Central memory CD8-positive, alpha-beta T cell (primary cell): ENCODE results near the gene ZNF562.
"Not testable (repeated sequence)": the region's sequence is repeated elsewhere in the genome, so short reads cannot be mapped to it uniquely, and the experiment has no call there.

Experiments used
- ATAC-seq: fragments of 150-1000 bp; cut with Tn5 transposase; replicated peaks from 2 replicates; pipeline ENCODE4 v1.10.0; 2022; ENCODE audit warnings: mild to moderate bottlenecking, moderate FRiP score, moderate number of reproducible peaks; ENCODE audit not compliant: poor library complexity, severe bottlenecking; ENCODE audit errors: extremely low read depth
- DNase-seq, 2 donors: peaks; one replicate each; pipeline ENCODE4 v3.0.0; 2021; ENCODE audit warnings: low spot score in 2 of 2
- H3K27ac Mint-ChIP-seq: one replicate; pipeline ENCODE4 v1.8.0; 2022; ENCODE audit warnings: low read depth, mild to moderate bottlenecking, moderate library complexity, mixed read lengths
- H3K27me3 Mint-ChIP-seq: one replicate; pipeline ENCODE4 v1.8.0; 2022; ENCODE audit warnings: mixed read lengths
- H3K36me3 Mint-ChIP-seq: one replicate; pipeline ENCODE4 v1.8.0; 2022; ENCODE audit warnings: mild to moderate bottlenecking, moderate library complexity, mixed read lengths; ENCODE audit not compliant: insufficient read depth
- H3K4me1 Mint-ChIP-seq: one replicate; pipeline ENCODE4 v1.8.0; 2022; ENCODE audit warnings: mixed read lengths
- H3K4me3 Mint-ChIP-seq: one replicate; pipeline ENCODE4 v1.8.0; 2022; ENCODE audit warnings: mild to moderate bottlenecking, moderate library complexity, mixed read lengths
- H3K9me3 Mint-ChIP-seq: one replicate; pipeline ENCODE4 v1.8.0; 2022; ENCODE audit warnings: mixed read lengths

ZNF562 gene

GRCh38 chr19:9673912-9674662 lies 813 bp downstream of the ZNF562 start:
- Mint-ChIP-seq H3K4me1 (peaks cover 38% of the 10 kb centered on the region), H3K36me3 (peaks cover 16% of the 10 kb centered on the region), H3K9me3 (peaks cover 11% of the 10 kb centered on the region), H3K27me3 (no peaks in the 10 kb centered on the region), H3K4me3 (peak overlapping the region; percentile 96), H3K27ac (peak overlapping the region; percentile 99)
- ATAC-seq (no peak), DNase-seq (no peak)

GRCh38 chr19:9672893-9673292 lies 2.0 kb downstream of the ZNF562 start:
- ATAC-seq (no peak), DNase-seq (no peak)
- Mint-ChIP-seq H3K4me3 (peak overlapping the region; percentile 12), H3K4me1 (peaks cover 50% of the 10 kb centered on the region), H3K36me3 (peaks cover 16% of the 10 kb centered on the region), H3K27me3 (no peaks in the 10 kb centered on the region), H3K9me3 (peaks cover 16% of the 10 kb centered on the region), H3K27ac (no peak overlapping the region)

- DNase-seq (no peak), ATAC-seq (no peak)
- Mint-ChIP-seq H3K27ac (no peak overlapping the region), H3K36me3 (peaks cover 16% of the 10 kb centered on the region), H3K9me3 (peaks cover 16% of the 10 kb centered on the region), H3K4me1 (peaks cover 57% of the 10 kb centered on the region), H3K27me3 (no peaks in the 10 kb centered on the region), H3K4me3 (peak overlapping the region; percentile 7)
These were observed 3.2 kb downstream of the ZNF562 start for GRCh38 chr19:9671655-9672054.

GRCh38 chr19:9668544-9668943 lies 6.4 kb downstream of the ZNF562 start:
- peak overlapping the region; percentile 29 for H3K27ac Mint-ChIP-seq
- ATAC-seq (no peak), DNase-seq (no peak)
- peaks cover 7% of the 10 kb centered on the region for H3K36me3 Mint-ChIP-seq
- H3K4me3 Mint-ChIP-seq, result no peak overlapping the region
- H3K4me1 Mint-ChIP-seq, result peaks cover 49% of the 10 kb centered on the region
- no peaks in the 10 kb centered on the region for H3K27me3 Mint-ChIP-seq
- H3K9me3 Mint-ChIP-seq, result peaks cover 10% of the 10 kb centered on the region

GRCh38 chr19:9667898-9668297 lies 7.0 kb downstream of the ZNF562 start:
- Mint-ChIP-seq H3K4me1 (peaks cover 46% of the 10 kb centered on the region), H3K27ac (no peak overlapping the region), H3K27me3 (no peaks in the 10 kb centered on the region), H3K9me3 (peaks cover 8% of the 10 kb centered on the region), H3K4me3 (no peak overlapping the region), H3K36me3 (peaks cover 6% of the 10 kb centered on the region)
- ATAC-seq (no peak), DNase-seq (no peak)

GRCh38 chr19:9658769-9659168 lies 16.1 kb downstream of the ZNF562 start:
- no peak for DNase-seq
- ATAC-seq, result no peak
- no peak overlapping the region for H3K27ac Mint-ChIP-seq
- no peak overlapping the region for H3K4me3 Mint-ChIP-seq
- H3K27me3 Mint-ChIP-seq, result no peaks in the 10 kb centered on the region
- H3K4me1 Mint-ChIP-seq, result peaks cover 7% of the 10 kb centered on the region
- peaks cover 44% of the 10 kb centered on the region for H3K36me3 Mint-ChIP-seq
- H3K9me3 Mint-ChIP-seq, result no peaks in the 10 kb centered on the region

- not testable (repeated sequence) for DNase-seq, H3K27ac Mint-ChIP-seq, H3K4me1 Mint-ChIP-seq, H3K9me3 Mint-ChIP-seq, H3K4me3 Mint-ChIP-seq, H3K27me3 Mint-ChIP-seq, ATAC-seq
- peaks cover 49% of the 10 kb centered on the region for H3K36me3 Mint-ChIP-seq
These were observed 21.8 kb downstream of the ZNF562 start for GRCh38 chr19:9653066-9653555.

- not testable (repeated sequence) for ATAC-seq, H3K4me1 Mint-ChIP-seq, H3K4me3 Mint-ChIP-seq, H3K27ac Mint-ChIP-seq, H3K27me3 Mint-ChIP-seq, H3K9me3 Mint-ChIP-seq, DNase-seq
- H3K36me3 Mint-ChIP-seq, result peaks cover 43% of the 10 kb centered on the region
These were observed 23.4 kb downstream of the ZNF562 start for GRCh38 chr19:9651464-9651863.

- H3K36me3 Mint-ChIP-seq, result peaks cover 34% of the 10 kb centered on the region
- DNase-seq (no peak), ATAC-seq (no peak)
- no peaks in the 10 kb centered on the region for H3K27me3 Mint-ChIP-seq
- H3K9me3 Mint-ChIP-seq, result peaks cover 5% of the 10 kb centered on the region
- no peak overlapping the region for H3K4me3 Mint-ChIP-seq
- no peak overlapping the region for H3K27ac Mint-ChIP-seq
- no peaks in the 10 kb centered on the region for H3K4me1 Mint-ChIP-seq
These were observed 24.6 kb downstream of the ZNF562 start for GRCh38 chr19:9650345-9650744.

GRCh38 chr19:9645472-9645871 lies 29.4 kb downstream of the ZNF562 start:
- Mint-ChIP-seq H3K27me3 (no peaks in the 10 kb centered on the region), H3K27ac (no peak overlapping the region), H3K4me1 (no peaks in the 10 kb centered on the region), H3K9me3 (peaks cover 7% of the 10 kb centered on the region), H3K4me3 (no peak overlapping the region), H3K36me3 (peaks cover 9% of the 10 kb centered on the region)
- DNase-seq, result no peak
- ATAC-seq, result no peak

GRCh38 chr19:9644472-9644871 lies 30.4 kb downstream of the ZNF562 start:
- Mint-ChIP-seq H3K4me3 (no peak overlapping the region), H3K4me1 (no peaks in the 10 kb centered on the region), H3K27ac (no peak overlapping the region), H3K36me3 (peaks cover 5% of the 10 kb centered on the region), H3K27me3 (no peaks in the 10 kb centered on the region), H3K9me3 (peaks cover 7% of the 10 kb centered on the region)
- DNase-seq (no peak), ATAC-seq (no peak)

- H3K27ac Mint-ChIP-seq, result no peak overlapping the region
- no peak for ATAC-seq
- H3K4me3 Mint-ChIP-seq, result no peak overlapping the region
- DNase-seq, result no peak
- no peaks in the 10 kb centered on the region for H3K27me3 Mint-ChIP-seq
- no peaks in the 10 kb centered on the region for H3K4me1 Mint-ChIP-seq
- peaks cover 2% of the 10 kb centered on the region for H3K36me3 Mint-ChIP-seq
- peaks cover 7% of the 10 kb centered on the region for H3K9me3 Mint-ChIP-seq
These were observed 33.1 kb downstream of the ZNF562 start for GRCh38 chr19:9641810-9642209.

GRCh38 chr19:9640956-9641355 lies 33.9 kb downstream of the ZNF562 start:
- Mint-ChIP-seq H3K27me3 (no peaks in the 10 kb centered on the region), H3K4me3 (no peak overlapping the region), H3K27ac (peak overlapping the region; percentile 47), H3K4me1 (no peaks in the 10 kb centered on the region), H3K36me3 (peaks cover 2% of the 10 kb centered on the region), H3K9me3 (peaks cover 7% of the 10 kb centered on the region)
- DNase-seq, result no peak
- no peak for ATAC-seq
